ENCODE data around the gene ALOX15. TPM values are rescaled to one million over a fixed set of nuclear protein-coding genes. Genes with fewer than 3 reads are reported as not detected.

The ALOX15 gene
- total RNA-seq, 1 donor from 2014 or later: 0.45 TPM

GRCh38 chr17:4635823-4636375 is 5.6 kb downstream of the ALOX15 start:
- Mint-ChIP-seq H3K4me1 (peaks cover 14% of the 10 kb centered on the region), H3K9me3 (no peaks in the 10 kb centered on the region), H3K27ac (no peak overlapping the region), H3K36me3 (no peaks in the 10 kb centered on the region), H3K27me3 (ENCODE audit: low read depth) (peaks cover 55% of the 10 kb centered on the region), H3K4me3 (no peak overlapping the region)
- TF ChIP-seq CTCF (IDR thresholded peaks at IDR 0.05; ENCODE audit: unreplicated experiment): no peak
- DNase-seq (ENCODE audit: low spot score in 2 of 2, unreplicated experiment in 2 of 2): no peak

GRCh38 chr17:4634976-4635375 is 6.5 kb downstream of the ALOX15 start:
- H3K9me3 Mint-ChIP-seq: no peaks in the 10 kb centered on the region
- no peak for DNase-seq (ENCODE audit: low spot score in 2 of 2, unreplicated experiment in 2 of 2)

GRCh38 chr17:4633643-4634042 is 7.8 kb downstream of the ALOX15 start:
- Mint-ChIP-seq H3K4me3 (no peak overlapping the region), H3K27ac (no peak overlapping the region), H3K4me1 (peaks cover 7% of the 10 kb centered on the region), H3K9me3 (no peaks in the 10 kb centered on the region), H3K36me3 (no peaks in the 10 kb centered on the region), H3K27me3 (ENCODE audit: low read depth) (peaks cover 40% of the 10 kb centered on the region)
- TF ChIP-seq CTCF (IDR thresholded peaks at IDR 0.05; ENCODE audit: unreplicated experiment): no peak
- DNase-seq (ENCODE audit: low spot score in 2 of 2, unreplicated experiment in 2 of 2): no peak

More at GRCh38 chr17:4634976-4635375, 6.5 kb downstream of the ALOX15 start:
- no peak overlapping the region for H3K27ac Mint-ChIP-seq
- no peak overlapping the region for H3K4me3 Mint-ChIP-seq
- peaks cover 48% of the 10 kb centered on the region for H3K27me3 Mint-ChIP-seq (ENCODE audit: low read depth)
- TF ChIP-seq CTCF (IDR thresholded peaks at IDR 0.05; ENCODE audit: unreplicated experiment): no peak
- H3K4me1 Mint-ChIP-seq: peaks cover 12% of the 10 kb centered on the region
- no peaks in the 10 kb centered on the region for H3K36me3 Mint-ChIP-seq

GRCh38 chr17:4632581-4632920 is 8.9 kb downstream of the ALOX15 start:
- H3K27me3 Mint-ChIP-seq (ENCODE audit: low read depth): peaks cover 32% of the 10 kb centered on the region

GRCh38 chr17:4631836-4632580 is 9.5 kb downstream of the ALOX15 start:
- peaks cover 27% of the 10 kb centered on the region for H3K27me3 Mint-ChIP-seq (ENCODE audit: low read depth)
- peaks cover 7% of the 10 kb centered on the region for H3K4me1 Mint-ChIP-seq
- H3K27ac Mint-ChIP-seq: no peak overlapping the region
- no peak overlapping the region for H3K4me3 Mint-ChIP-seq
- no peaks in the 10 kb centered on the region for H3K36me3 Mint-ChIP-seq
- H3K9me3 Mint-ChIP-seq: no peaks in the 10 kb centered on the region
- no peak for TF ChIP-seq CTCF (IDR thresholded peaks at IDR 0.05; ENCODE audit: unreplicated experiment)
- no peak for DNase-seq (ENCODE audit: low spot score in 2 of 2, unreplicated experiment in 2 of 2)

More at GRCh38 chr17:4632581-4632920, 8.9 kb downstream of the ALOX15 start:
- H3K36me3 Mint-ChIP-seq: no peaks in the 10 kb centered on the region
- no peak for DNase-seq (ENCODE audit: low spot score in 2 of 2, unreplicated experiment in 2 of 2)
- H3K9me3 Mint-ChIP-seq: no peaks in the 10 kb centered on the region
- no peak overlapping the region for H3K27ac Mint-ChIP-seq
- H3K4me3 Mint-ChIP-seq: no peak overlapping the region
- TF ChIP-seq CTCF (IDR thresholded peaks at IDR 0.05; ENCODE audit: unreplicated experiment): no peak
- H3K4me1 Mint-ChIP-seq: peaks cover 7% of the 10 kb centered on the region
